Mesenchymal stem cell (in vitro differentiated cells and primary cell): ENCODE results near the gene FBXL7.
"Not testable (repeated sequence)": the region's sequence is repeated elsewhere in the genome, so short reads cannot be mapped to it uniquely, and the experiment has no call there.

Experiments
- DNase-seq: peaks from one replicate; pipeline ENCODE4 v3.0.0-alpha.2; 2013
- H2AFZ ChIP-seq: one replicate; pipeline ENCODE4 v1.6.1; 2013; ENCODE audit warnings: low read depth, mild to moderate bottlenecking, control low read depth, inconsistent platforms, low read length, moderate library complexity
- H2AK5ac ChIP-seq: 2 replicates; pipeline ENCODE4 v1.6.1; 2013; ENCODE audit warnings: low read length, moderate library complexity, mild to moderate bottlenecking, inconsistent platforms; ENCODE audit not compliant: severe bottlenecking
- H2BK120ac ChIP-seq: one replicate; pipeline ENCODE4 v1.6.1; 2013; ENCODE audit warnings: low read depth, mild to moderate bottlenecking, inconsistent platforms, low read length, moderate library complexity
- H2BK12ac ChIP-seq, 2 experiments: one replicate each; pipeline ENCODE4 v1.6.1; 2013; ENCODE audit warnings: inconsistent platforms in 2 of 2, low read length in 2 of 2, mild to moderate bottlenecking in 2 of 2, moderate library complexity in 2 of 2, control low read depth in 1 of 2
- H2BK15ac ChIP-seq: one replicate; pipeline ENCODE4 v1.6.1; 2013; ENCODE audit warnings: mild to moderate bottlenecking, low read depth, inconsistent platforms; ENCODE audit not compliant: poor library complexity, severe bottlenecking
- H2BK5ac ChIP-seq: 2 replicates; pipeline ENCODE4 v1.6.1; 2013; ENCODE audit warnings: low read depth, mild to moderate bottlenecking, low read length, control low read depth, inconsistent platforms; ENCODE audit not compliant: poor library complexity, severe bottlenecking
- H3K14ac ChIP-seq, 2 experiments: one replicate each; pipeline ENCODE4 v1.6.1; 2013; ENCODE audit warnings: inconsistent platforms in 2 of 2, low read length in 2 of 2, control low read depth in 1 of 2, mild to moderate bottlenecking in 1 of 2, moderate library complexity in 1 of 2
- H3K18ac ChIP-seq, 2 experiments: one replicate each; pipeline ENCODE4 v1.6.1; 2013; ENCODE audit warnings: inconsistent platforms in 2 of 2, low read length in 2 of 2, control low read depth in 1 of 2, low read depth in 1 of 2, mild to moderate bottlenecking in 1 of 2
- H3K23ac ChIP-seq, 2 experiments: one replicate each; pipeline ENCODE4 v1.6.1; 2013; ENCODE audit warnings: inconsistent platforms in 2 of 2, low read length in 2 of 2, mild to moderate bottlenecking in 2 of 2, moderate library complexity in 2 of 2, control low read depth in 1 of 2
- H3K27ac ChIP-seq: 2 replicates; pipeline ENCODE4 v1.5.1; 2013; ENCODE audit warnings: mild to moderate bottlenecking, moderate library complexity, low read length, control low read depth, inconsistent platforms; ENCODE audit not compliant: poor library complexity, severe bottlenecking
- H3K27me3 ChIP-seq, 2 experiments: 2 replicates each; pipeline versions ENCODE4 v1.6.1 to v1.7.0; 2013; ENCODE audit warnings: low read length in 2 of 2, mild to moderate bottlenecking in 2 of 2, moderate library complexity in 2 of 2, control low read depth in 1 of 2, inconsistent platforms in 1 of 2; ENCODE audit not compliant: control insufficient read depth in 1 of 2, insufficient read depth in 1 of 2
- H3K36me3 ChIP-seq, 2 experiments: 2 replicates each; pipeline versions ENCODE4 v1.6.1 to v1.7.0; 2013; ENCODE audit warnings: low read length in 2 of 2, control low read depth in 1 of 2, inconsistent platforms in 1 of 2, low read depth in 1 of 2, mild to moderate bottlenecking in 1 of 2; ENCODE audit not compliant: insufficient read depth in 2 of 2, control insufficient read depth in 1 of 2
- H3K4ac ChIP-seq, 2 experiments: one replicate each; pipeline ENCODE4 v1.6.1; 2013; ENCODE audit warnings: inconsistent platforms in 2 of 2, low read length in 2 of 2, mild to moderate bottlenecking in 2 of 2, moderate library complexity in 2 of 2, control low read depth in 1 of 2, low read depth in 1 of 2
- H3K4me1 ChIP-seq: 2 replicates; pipeline ENCODE4 v1.6.1; 2013; ENCODE audit warnings: low read depth, low read length, control low read depth; ENCODE audit not compliant: control insufficient read depth, insufficient read depth
- H3K4me2 ChIP-seq: 2 replicates; pipeline ENCODE4 v1.6.1; 2013; ENCODE audit warnings: low read length, mild to moderate bottlenecking, inconsistent platforms; ENCODE audit not compliant: poor library complexity, severe bottlenecking
- H3K4me3 ChIP-seq, 2 experiments: 2 replicates each; pipeline versions ENCODE4 v1.5.1 to v1.7.0; 2013; ENCODE audit warnings: low read length in 2 of 2, mild to moderate bottlenecking in 2 of 2, control low read depth in 1 of 2, low read depth in 1 of 2; ENCODE audit not compliant: insufficient read depth in 1 of 2
- H3K79me1 ChIP-seq: replicated peaks from 2 replicates; pipeline ENCODE4 v1.6.1; 2013; ENCODE audit warnings: mild to moderate bottlenecking, control low read depth, low read length, inconsistent platforms; ENCODE audit not compliant: poor library complexity, severe bottlenecking
- H3K9ac ChIP-seq: 2 replicates; pipeline ENCODE4 v1.7.0; 2013; ENCODE audit warnings: mild to moderate bottlenecking, low read length, moderate library complexity
- H3K9me3 ChIP-seq: 2 replicates; pipeline ENCODE4 v1.7.0; 2013; ENCODE audit warnings: mild to moderate bottlenecking, low read length; ENCODE audit not compliant: control insufficient read depth
- H4K8ac ChIP-seq: one replicate; pipeline ENCODE4 v1.6.1; 2013; ENCODE audit warnings: inconsistent platforms, mild to moderate bottlenecking, low read length, moderate library complexity
- H4K91ac ChIP-seq: one replicate; pipeline ENCODE4 v1.6.1; 2013; ENCODE audit warnings: mild to moderate bottlenecking, low read length, inconsistent platforms
- WGBS: methylation state at CpG from one replicate; pipeline ENCODE4 v1.1.7; 2013; ENCODE audit warnings: mixed read lengths; 5-methylcytosine and 5-hydroxymethylcytosine counted together

The FBXL7 gene

GRCh38 chr5:15864536-15865215 lies 364.7 kb downstream of the FBXL7 start:
- Histone ChIP-seq H3K4me3 (no peak overlapping the region), H3K9ac (no peak overlapping the region), H3K27me3 (no peaks in the 10 kb centered on the region), H2AFZ (no peak overlapping the region), H3K14ac (no peak overlapping the region), H3K4ac (no peak overlapping the region), H3K23ac (no peak overlapping the region), H3K18ac (no peak overlapping the region), H3K4me2 (no peak overlapping the region), H2BK12ac (no peak overlapping the region), H2BK5ac (no peak overlapping the region), H3K9me3 (no peaks in the 10 kb centered on the region), H3K27ac (no peak overlapping the region), H3K36me3 (no peaks in the 10 kb centered on the region), H4K8ac (no peak overlapping the region), H2AK5ac (no peak overlapping the region), H3K4me1 (no peaks in the 10 kb centered on the region), H4K91ac (no peak overlapping the region), H2BK15ac (no peak overlapping the region), H2BK120ac (no peak overlapping the region), H3K79me1 (peaks cover 39% of the 10 kb centered on the region)
- no peak for DNase-seq
- WGBS, result over 99% methylated on average over 3 of the region's 4 CpGs

- not testable (repeated sequence) for H3K4me1 ChIP-seq, H3K9ac ChIP-seq, H3K23ac ChIP-seq, H3K4ac ChIP-seq, H2BK15ac ChIP-seq, H4K91ac ChIP-seq, H3K4me2 ChIP-seq, DNase-seq, H3K18ac ChIP-seq, H4K8ac ChIP-seq, H2AFZ ChIP-seq, H3K14ac ChIP-seq, H3K4me3 ChIP-seq, H2BK120ac ChIP-seq, H3K27ac ChIP-seq, H2BK12ac ChIP-seq, H2BK5ac ChIP-seq, H3K36me3 ChIP-seq, H2AK5ac ChIP-seq, H3K27me3 ChIP-seq, H3K9me3 ChIP-seq
- H3K79me1 ChIP-seq, result peaks cover 19% of the 10 kb centered on the region
- 100% methylated on average over 1 of the region's 1 CpG for WGBS
Measured at GRCh38 chr5:15872259-15872658, 372.3 kb downstream of the FBXL7 start.

- H3K27ac ChIP-seq, result no peak overlapping the region
- no peak overlapping the region for H3K23ac ChIP-seq
- H3K9ac ChIP-seq, result no peak overlapping the region
- no peak overlapping the region for H2BK5ac ChIP-seq
- no peak overlapping the region for H3K4me3 ChIP-seq
- H3K4ac ChIP-seq, result no peak overlapping the region
- no peak overlapping the region for H4K8ac ChIP-seq
- H4K91ac ChIP-seq, result no peak overlapping the region
- H2BK12ac ChIP-seq, result no peak overlapping the region
- H2AK5ac ChIP-seq, result no peak overlapping the region
- H2BK120ac ChIP-seq, result no peak overlapping the region
- no peaks in the 10 kb centered on the region for H3K27me3 ChIP-seq
- no peak overlapping the region for H3K14ac ChIP-seq
- DNase-seq, result no peak
- H3K36me3 ChIP-seq, result no peaks in the 10 kb centered on the region
- H2BK15ac ChIP-seq, result no peak overlapping the region
- H3K4me1 ChIP-seq, result no peaks in the 10 kb centered on the region
- 83% methylated on average over 4 of the region's 5 CpGs for WGBS
- H3K18ac ChIP-seq, result no peak overlapping the region
- H3K4me2 ChIP-seq, result no peak overlapping the region
- H2AFZ ChIP-seq, result no peak overlapping the region
- no peaks in the 10 kb centered on the region for H3K9me3 ChIP-seq
- H3K79me1 ChIP-seq, result peaks cover 9% of the 10 kb centered on the region
Measured at GRCh38 chr5:15877914-15878313, 377.9 kb downstream of the FBXL7 start.

- no peak for DNase-seq
- H3K9me3 ChIP-seq, result no peaks in the 10 kb centered on the region
- H3K27me3 ChIP-seq, result no peaks in the 10 kb centered on the region
- no peaks in the 10 kb centered on the region for H3K36me3 ChIP-seq
- H3K9ac ChIP-seq, result no peak overlapping the region
- no peak overlapping the region for H3K4me3 ChIP-seq
- H3K23ac ChIP-seq, result no peak overlapping the region
- peaks cover 14% of the 10 kb centered on the region for H3K79me1 ChIP-seq
- no peak overlapping the region for H3K27ac ChIP-seq
- no peak overlapping the region for H2BK5ac ChIP-seq
- H3K18ac ChIP-seq, result no peak overlapping the region
- H4K91ac ChIP-seq, result no peak overlapping the region
- H2BK12ac ChIP-seq, result no peak overlapping the region
- H2AFZ ChIP-seq, result no peak overlapping the region
- no peak overlapping the region for H3K14ac ChIP-seq
- H4K8ac ChIP-seq, result no peak overlapping the region
- no peak overlapping the region for H2BK120ac ChIP-seq
- H3K4ac ChIP-seq, result no peak overlapping the region
- H3K4me1 ChIP-seq, result no peaks in the 10 kb centered on the region
- H2AK5ac ChIP-seq, result no peak overlapping the region
- WGBS, result 88% methylated on average over 3 of the region's 3 CpGs
- H3K4me2 ChIP-seq, result no peak overlapping the region
- H2BK15ac ChIP-seq, result no peak overlapping the region
Measured at GRCh38 chr5:15880201-15880600, 380.2 kb downstream of the FBXL7 start.
